GM08714 (cell line): ENCODE data around the gene WDR20.

ENCODE experiments used
- H3K4me3 ChIP-seq: fragments of 200-500 bp; sonication (Bioruptor generic); 2 replicates; pipeline ENCODE4 v1.5.1; 2014; ENCODE audit warnings: mild to moderate bottlenecking, low read length, inconsistent platforms
- ZNF274 ChIP-seq: IDR thresholded peaks from 2 replicates; pipeline ENCODE4 v1.6.1; 2012; ENCODE audit warnings: mild to moderate bottlenecking, low read depth, low read length

The WDR20 gene

DNA sequence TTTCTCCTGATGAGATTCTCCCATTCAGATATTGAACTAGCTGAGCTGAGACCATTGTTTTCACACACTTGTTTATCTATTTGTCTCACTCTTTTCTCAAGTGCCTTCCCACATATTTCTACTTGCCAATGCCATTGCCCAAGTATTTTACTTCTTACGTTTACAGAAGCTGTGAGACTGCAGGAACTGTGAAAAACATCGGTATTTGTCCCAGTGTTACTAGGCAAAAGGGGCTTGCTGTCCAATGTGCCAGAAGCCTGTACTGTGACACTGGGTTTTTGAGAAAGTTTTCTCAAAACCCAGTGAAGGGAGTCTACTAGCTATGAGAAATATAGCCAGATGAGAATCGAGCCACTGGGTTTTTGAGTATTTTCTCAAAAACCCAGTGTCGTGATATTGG is 37.5 kb downstream of the WDR20 start:
- no peak overlapping the region for H3K4me3 ChIP-seq
- no peak for TF ChIP-seq ZNF274

DNA sequence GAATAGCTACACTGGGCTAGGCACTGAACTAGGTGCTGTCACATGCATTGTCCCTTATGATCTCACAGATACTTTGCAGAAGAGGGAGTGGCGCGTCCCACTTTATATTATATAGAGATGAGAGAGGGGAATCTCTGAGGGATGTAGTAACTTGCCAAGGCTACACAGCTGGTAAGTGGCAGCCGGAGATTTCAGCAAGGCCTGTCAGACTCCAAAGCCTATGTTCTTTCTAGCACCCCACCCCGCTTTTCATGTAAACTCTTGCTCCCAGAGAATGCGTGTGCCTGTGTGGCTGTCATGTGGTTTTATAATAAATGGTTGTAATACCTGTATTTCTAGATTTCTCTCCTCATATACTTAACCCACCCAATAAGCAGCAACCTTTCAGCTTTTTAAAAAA is 39.1 kb downstream of the WDR20 start:
- TF ChIP-seq ZNF274 = no peak
- no peak overlapping the region for H3K4me3 ChIP-seq

DNA sequence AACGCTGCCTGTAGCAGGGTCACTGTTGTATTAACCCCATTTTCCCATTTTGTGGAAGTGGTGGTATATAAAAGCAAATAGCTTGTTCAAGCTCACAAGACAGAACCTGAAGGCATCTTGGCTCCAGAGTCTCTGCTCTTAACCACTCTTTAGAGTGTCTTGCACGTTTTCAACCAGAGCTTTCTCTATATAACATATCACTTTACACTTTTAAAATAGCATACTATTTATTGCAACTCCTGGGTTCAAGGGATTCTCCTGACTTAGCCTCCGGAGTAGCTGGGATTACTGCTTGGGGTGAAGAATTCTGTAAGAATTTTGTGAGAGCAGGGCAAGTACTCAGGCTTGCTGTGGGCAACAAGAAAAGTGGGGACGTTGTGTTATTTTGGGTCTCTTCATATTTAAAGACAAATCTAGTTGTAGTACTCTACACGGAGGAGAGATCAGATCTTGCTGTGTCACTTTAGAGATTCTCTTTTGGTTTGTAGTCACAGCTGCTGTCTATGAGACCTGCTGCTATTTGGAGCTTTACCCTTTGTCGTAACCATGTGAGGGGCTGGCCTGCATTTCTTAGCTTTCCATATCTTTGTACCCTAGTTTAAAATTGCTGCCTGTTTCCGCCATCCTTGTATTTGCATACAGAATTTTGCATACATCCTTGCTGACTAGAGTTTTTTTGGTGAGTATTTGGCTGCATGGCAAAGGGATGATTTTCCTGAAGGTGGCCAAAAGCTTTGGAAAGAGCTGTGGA is 40.7 kb downstream of the WDR20 start:
- no peak overlapping the region for H3K4me3 ChIP-seq
- no peak for TF ChIP-seq ZNF274

DNA sequence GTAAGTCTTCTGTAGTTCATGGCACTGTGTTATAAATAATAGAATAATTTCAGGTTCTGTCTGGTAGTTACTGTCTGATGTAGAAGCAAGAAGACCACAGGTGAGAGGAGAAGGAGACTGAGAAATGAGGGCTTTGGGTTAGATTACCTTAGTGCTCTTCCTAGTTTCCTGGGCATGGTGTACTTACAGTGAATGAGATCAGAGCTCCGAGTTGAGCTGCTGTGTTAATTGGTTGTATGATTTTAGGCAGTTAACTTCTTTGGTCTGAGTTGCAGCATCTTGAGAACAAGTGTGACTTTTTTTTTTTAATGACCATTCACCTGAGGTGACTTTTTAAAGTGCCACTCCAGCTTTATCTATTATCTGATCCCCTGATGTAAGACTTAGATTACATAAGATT is 41.5 kb downstream of the WDR20 start:
- no peak overlapping the region for H3K4me3 ChIP-seq
- no peak for TF ChIP-seq ZNF274

DNA sequence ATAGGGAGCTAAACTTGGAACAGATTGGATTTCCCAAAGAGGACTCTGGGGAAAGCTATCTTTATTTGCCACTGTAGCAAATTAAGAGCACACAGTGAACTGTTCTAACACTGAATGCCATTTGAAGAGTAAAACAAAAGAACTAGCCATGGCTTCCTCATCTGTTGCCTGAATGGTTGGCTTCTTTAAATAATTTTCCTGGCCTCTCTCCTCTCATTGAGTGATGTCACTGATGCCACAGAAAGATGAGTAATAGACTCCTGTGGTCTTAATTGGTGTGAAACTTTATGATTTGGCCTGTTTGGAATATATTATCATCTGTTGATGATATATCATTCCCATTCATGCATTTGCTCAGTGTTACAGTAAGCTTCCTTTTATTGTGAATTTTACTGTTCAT is 42.5 kb downstream of the WDR20 start:
- no peak for TF ChIP-seq ZNF274

DNA sequence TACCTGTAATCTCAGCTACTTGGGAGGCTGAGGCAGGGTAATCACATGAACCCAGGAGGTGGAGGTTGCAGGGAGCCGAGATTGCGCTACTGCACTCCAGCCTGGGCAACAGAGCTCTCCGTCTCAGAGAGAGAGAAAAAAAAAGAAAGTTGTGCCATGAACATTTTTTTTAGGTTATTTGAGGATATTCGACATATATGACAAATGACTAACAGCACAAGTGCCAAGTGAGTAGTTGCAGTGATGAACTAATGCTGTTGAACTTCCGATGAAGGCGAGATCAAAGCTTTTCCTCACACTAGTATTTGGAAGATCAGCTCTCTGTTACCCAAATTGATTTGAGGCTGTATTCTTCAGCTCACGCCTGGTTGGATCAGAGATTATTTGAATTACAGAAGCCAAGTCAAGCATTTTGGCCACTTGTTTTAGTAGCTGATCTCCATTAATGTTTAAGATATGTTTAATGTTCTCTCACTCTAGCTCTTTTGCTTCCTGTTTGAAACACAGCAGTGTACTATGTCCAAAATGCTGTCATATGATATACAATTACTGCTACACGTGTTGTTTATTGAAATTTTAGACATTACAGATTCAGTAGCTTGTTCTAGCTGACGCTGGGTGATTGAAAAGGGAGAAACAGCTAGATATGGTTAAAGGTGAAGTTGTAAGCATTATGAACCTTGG is 43.4 kb downstream of the WDR20 start:
- no peak overlapping the region for H3K4me3 ChIP-seq
- TF ChIP-seq ZNF274 = no peak

More for the DNA sequence above, 42.5 kb downstream of the WDR20 start:
- no peak overlapping the region for H3K4me3 ChIP-seq

DNA sequence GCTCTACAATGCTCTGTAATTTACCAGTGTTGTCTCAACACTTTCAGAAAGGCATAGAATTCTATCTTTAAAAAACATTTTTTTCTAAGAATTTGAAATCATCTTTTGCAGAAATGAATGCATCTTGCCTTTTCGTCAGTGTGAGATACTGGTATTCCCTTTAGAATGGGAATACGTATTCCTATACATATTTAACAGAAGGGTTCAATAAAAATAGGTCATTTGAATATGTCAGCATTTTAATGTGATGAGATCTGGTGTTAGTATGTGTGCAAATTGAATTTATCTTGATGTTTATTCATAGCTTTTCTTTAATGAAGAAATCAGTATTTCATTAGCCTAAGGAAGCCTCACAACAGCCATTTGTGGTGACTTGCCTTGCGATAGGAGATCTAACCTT is 44.2 kb downstream of the WDR20 start:
- no peak overlapping the region for H3K4me3 ChIP-seq
- TF ChIP-seq ZNF274 = no peak

DNA sequence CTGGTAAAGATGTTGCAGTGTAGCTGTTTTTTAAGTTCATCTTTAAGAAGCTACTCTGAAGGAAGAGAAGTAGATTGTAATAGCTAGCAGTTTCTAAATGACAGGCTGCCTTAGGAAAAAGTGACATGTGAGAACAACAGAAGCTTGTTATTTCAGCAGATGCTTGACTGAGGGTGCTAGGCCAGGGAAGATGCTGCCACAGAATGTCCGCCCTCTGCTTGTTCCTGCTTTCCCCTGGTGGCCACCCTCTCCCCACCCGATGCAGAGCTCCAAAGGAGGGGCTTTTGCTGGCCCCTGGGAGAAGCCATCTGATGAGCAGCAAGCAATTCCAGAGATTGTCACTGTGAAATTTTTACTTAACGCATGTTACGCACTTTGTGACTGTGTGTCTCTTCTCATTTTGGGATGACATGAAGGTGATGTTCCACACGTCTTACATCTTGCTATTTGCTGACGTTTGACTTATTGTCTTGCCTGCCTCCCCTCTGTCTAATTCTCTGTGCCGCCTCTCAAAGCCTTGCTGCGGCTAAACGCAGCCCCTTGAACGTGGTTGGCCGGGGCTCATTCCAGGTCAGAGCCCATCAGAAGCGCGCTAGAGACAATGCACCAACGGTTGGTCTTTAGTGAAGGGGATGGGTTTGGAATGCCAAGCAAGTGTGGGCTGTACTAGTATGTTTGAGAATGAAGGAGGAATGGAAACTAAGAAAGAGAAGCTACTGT is 44.8 kb downstream of the WDR20 start:
- H3K4me3 ChIP-seq = no peak overlapping the region
- no peak for TF ChIP-seq ZNF274

DNA sequence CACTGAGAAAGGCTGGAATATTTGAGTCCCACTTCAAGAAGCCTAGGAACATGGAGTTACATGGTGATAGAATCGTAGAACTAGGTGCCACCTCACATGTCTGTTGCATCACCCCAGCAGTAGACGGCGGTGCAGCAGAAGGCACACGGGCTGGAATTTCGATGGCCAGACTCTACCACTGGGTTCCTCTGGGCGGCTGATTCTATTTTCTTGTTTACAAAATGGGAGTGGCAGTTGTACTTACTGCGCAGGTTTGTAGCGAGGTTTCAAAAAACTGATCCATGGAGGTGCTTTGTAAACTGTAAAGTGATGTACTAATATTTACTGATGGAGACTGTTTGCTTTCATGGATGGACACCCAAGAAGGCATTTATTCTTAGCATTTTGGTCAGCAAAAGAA is 45.7 kb downstream of the WDR20 start:
- TF ChIP-seq ZNF274 = no peak
- H3K4me3 ChIP-seq = no peak overlapping the region

DNA sequence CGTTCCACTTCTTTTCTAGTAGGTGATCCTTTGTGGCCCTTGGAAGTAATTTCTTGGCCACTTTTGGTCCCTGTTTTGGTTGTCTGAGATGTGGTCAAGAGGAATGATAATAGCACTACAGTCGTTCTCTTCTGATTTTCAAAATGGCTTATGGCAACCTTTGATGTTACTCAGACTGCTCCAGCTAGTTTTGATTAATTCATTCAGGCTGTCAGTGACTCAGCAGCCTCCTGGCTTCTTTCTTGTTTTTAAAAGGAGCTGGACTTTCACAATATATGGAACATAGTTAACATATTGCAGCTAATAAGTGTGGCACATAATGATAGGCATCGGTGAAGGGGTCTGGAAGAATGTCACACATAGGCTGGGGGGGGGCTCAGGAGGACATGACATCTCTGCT is 47.3 kb downstream of the WDR20 start:
- no peak for TF ChIP-seq ZNF274
- no peak overlapping the region for H3K4me3 ChIP-seq

DNA sequence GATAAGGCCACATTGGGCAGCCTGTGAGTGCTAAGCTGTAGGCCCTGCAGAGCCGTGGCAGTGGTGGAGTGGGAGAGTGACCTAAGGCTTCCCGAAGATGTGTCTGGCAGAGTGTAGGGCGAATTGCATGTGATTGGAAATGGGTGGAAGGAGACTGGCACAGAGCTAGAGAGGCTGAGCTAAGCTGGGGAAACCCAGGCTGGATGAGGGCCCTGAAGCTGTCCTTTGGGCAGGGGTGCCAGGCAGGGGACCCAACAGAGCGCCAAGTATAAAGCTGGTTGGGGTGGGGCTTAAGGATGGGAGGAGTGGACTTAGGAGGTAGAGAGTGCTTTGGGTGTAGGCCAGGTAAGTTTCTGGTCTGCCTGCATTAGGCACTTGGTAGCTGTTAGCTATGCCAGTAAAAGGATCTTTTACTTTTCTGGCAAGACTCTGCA is 47.9 kb downstream of the WDR20 start:
- TF ChIP-seq ZNF274 = no peak
- H3K4me3 ChIP-seq = no peak overlapping the region

DNA sequence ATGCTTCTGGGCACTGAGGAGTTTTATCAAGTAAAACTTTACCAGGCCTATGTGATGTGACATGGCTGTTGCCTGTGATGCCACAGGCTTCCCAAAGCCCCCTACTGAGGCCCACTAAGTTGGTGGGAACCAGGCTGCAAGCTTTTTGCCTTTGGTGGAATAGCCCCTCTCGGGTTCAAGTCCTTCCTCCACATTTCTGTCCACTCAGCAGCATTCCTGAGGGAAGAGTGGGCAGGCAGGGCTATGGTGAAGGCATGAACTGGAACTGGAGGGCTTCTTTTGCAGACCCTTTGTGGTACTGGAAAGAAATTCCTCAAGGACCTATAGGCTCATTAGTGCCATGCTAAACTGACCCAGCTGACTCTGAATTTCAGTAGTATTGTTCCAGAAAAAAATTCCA is 48.5 kb downstream of the WDR20 start:
- H3K4me3 ChIP-seq = no peak overlapping the region

DNA sequence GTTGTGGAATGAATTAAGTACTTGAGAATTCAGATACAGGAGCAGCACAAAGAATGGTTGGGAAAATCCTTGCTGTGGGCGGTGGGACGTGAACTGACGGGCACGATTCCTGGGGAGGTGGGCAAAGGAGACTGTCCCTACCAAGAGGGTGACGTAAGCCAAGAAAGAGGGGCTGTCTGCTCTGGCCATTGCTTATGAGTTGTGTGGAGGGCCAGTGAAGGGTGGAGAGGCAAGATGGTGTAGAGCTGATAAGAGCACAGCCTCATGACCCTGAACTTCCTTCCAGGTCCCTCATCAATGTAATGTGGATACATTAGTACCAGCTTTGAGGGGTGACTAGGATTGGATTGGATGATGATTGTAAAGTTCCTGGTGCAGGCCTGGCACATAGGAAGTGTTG is 50.2 kb downstream of the WDR20 start:
- no peak for TF ChIP-seq ZNF274

More for the DNA sequence above, 48.5 kb downstream of the WDR20 start:
- TF ChIP-seq ZNF274 = no peak

DNA sequence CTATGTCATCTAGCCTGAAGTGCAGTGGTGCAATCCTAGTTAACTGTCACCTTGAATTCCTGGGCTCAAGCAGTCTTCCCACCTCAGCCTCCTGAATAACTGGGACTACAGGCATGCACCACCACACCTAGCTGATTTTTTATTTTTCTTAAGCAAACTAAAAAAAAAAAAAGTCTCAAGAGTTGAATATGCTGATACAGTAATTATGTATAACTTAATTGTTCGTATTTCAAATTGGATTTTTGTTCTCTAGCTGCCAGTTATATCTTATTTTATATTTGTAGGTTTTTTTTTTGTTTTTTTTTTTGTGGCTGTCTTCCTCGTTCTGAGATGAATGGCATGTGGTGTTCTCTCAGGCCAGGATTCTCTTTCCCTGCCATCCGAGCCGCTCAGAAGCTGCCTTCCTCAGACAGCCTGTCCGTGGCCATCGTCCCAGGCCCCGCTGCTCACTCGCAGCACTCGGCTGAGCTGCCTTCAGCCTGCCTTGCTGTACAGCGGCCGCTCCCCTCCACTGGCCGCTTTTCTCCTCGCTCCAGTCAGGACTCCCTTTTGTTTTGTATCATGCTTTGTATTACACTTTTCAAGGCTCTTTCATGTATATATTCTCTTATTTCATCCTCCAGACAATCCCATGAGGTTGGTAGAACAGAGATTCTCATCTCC is 53.3 kb downstream of the WDR20 start:
- TF ChIP-seq ZNF274 = no peak
- no peak overlapping the region for H3K4me3 ChIP-seq

More for the DNA sequence above, 50.2 kb downstream of the WDR20 start:
- H3K4me3 ChIP-seq = no peak overlapping the region
